ENCODE data around the gene LRMDA.

Gene LRMDA

GRCh38 chr10:76456197-76456596, 1024.8 kb downstream of the LRMDA start:
- DNase-seq, result no peak

GRCh38 chr10:76459016-76459730, 1027.7 kb downstream of the LRMDA start:
- Histone ChIP-seq H3K79me2 (ENCODE audit: insufficient read depth, low read length) (no peaks in the 10 kb centered on the region), H2AFZ (ENCODE audit: low read depth, low read length) (no peak overlapping the region), H3K27ac (ENCODE audit: low read length) (no peak overlapping the region), H3K4me2 (ENCODE audit: insufficient read depth, low read length) (no peak overlapping the region), H3K4me1 (ENCODE audit: insufficient read depth, low read length) (no peaks in the 10 kb centered on the region), H3K36me3 (ENCODE audit: insufficient read depth, low read length) (no peaks in the 10 kb centered on the region), H3K9me3 (ENCODE audit: insufficient read depth, low read length, severe bottlenecking) (no peaks in the 10 kb centered on the region), H4K20me1 (ENCODE audit: insufficient read depth, low read length) (no peaks in the 10 kb centered on the region), H3K27me3 (ENCODE audit: insufficient read depth, low read length, poor library complexity) (peaks cover 2% of the 10 kb centered on the region), H3K9ac (ENCODE audit: low read depth, low read length) (no peak overlapping the region), H3K4me3 (ENCODE audit: low read depth in 1 of 2, low read length in 2 of 2) (no peak overlapping the region)
- no peak for TF ChIP-seq EZH2 (IDR thresholded peaks at IDR 0.05; ENCODE audit: borderline replicate concordance, low read depth, low read length, severe bottlenecking)
- TF ChIP-seq CTCF (IDR thresholded peaks at IDR 0.05; ENCODE audit: borderline replicate concordance, extremely low read depth, low read length, poor library complexity, severe bottlenecking), result no peak
- ATAC-seq (ENCODE audit: insufficient read depth, low read depth) (no peak), DNase-seq (no peak)

More at GRCh38 chr10:76456197-76456596, 1024.8 kb downstream of the LRMDA start:
- no peak overlapping the region for H3K27ac ChIP-seq (ENCODE audit: low read length)
- no peak for ATAC-seq (ENCODE audit: insufficient read depth, low read depth)
- no peaks in the 10 kb centered on the region for H3K4me1 ChIP-seq (ENCODE audit: insufficient read depth, low read length)
- H3K27me3 ChIP-seq (ENCODE audit: insufficient read depth, low read length, poor library complexity), result peaks cover 2% of the 10 kb centered on the region
- H3K79me2 ChIP-seq (ENCODE audit: insufficient read depth, low read length), result no peaks in the 10 kb centered on the region
- no peak overlapping the region for H3K9ac ChIP-seq (ENCODE audit: low read depth, low read length)
- TF ChIP-seq EZH2 (IDR thresholded peaks at IDR 0.05; ENCODE audit: borderline replicate concordance, low read depth, low read length, severe bottlenecking) (no peak), CTCF (IDR thresholded peaks at IDR 0.05; ENCODE audit: borderline replicate concordance, extremely low read depth, low read length, poor library complexity, severe bottlenecking) (no peak)
- no peaks in the 10 kb centered on the region for H4K20me1 ChIP-seq (ENCODE audit: insufficient read depth, low read length)
- H3K4me3 ChIP-seq (ENCODE audit: low read depth in 1 of 2, low read length in 2 of 2), result no peak overlapping the region
- no peak overlapping the region for H3K4me2 ChIP-seq (ENCODE audit: insufficient read depth, low read length)
- H3K36me3 ChIP-seq (ENCODE audit: insufficient read depth, low read length), result no peaks in the 10 kb centered on the region
- H3K9me3 ChIP-seq (ENCODE audit: insufficient read depth, low read length, severe bottlenecking), result no peaks in the 10 kb centered on the region
- no peak overlapping the region for H2AFZ ChIP-seq (ENCODE audit: low read depth, low read length)

GRCh38 chr10:76461024-76461423, 1029.6 kb downstream of the LRMDA start:
- Histone ChIP-seq H3K4me1 (ENCODE audit: insufficient read depth, low read length) (no peaks in the 10 kb centered on the region), H2AFZ (ENCODE audit: low read depth, low read length) (no peak overlapping the region), H4K20me1 (ENCODE audit: insufficient read depth, low read length) (no peaks in the 10 kb centered on the region), H3K4me3 (ENCODE audit: low read depth in 1 of 2, low read length in 2 of 2) (no peak overlapping the region), H3K79me2 (ENCODE audit: insufficient read depth, low read length) (no peaks in the 10 kb centered on the region), H3K27me3 (ENCODE audit: insufficient read depth, low read length, poor library complexity) (peaks cover 2% of the 10 kb centered on the region), H3K4me2 (ENCODE audit: insufficient read depth, low read length) (no peak overlapping the region), H3K36me3 (ENCODE audit: insufficient read depth, low read length) (no peaks in the 10 kb centered on the region), H3K27ac (ENCODE audit: low read length) (no peak overlapping the region), H3K9ac (ENCODE audit: low read depth, low read length) (no peak overlapping the region), H3K9me3 (ENCODE audit: insufficient read depth, low read length, severe bottlenecking) (no peaks in the 10 kb centered on the region)
- TF ChIP-seq EZH2 (IDR thresholded peaks at IDR 0.05; ENCODE audit: borderline replicate concordance, low read depth, low read length, severe bottlenecking) (no peak), CTCF (IDR thresholded peaks at IDR 0.05; ENCODE audit: borderline replicate concordance, extremely low read depth, low read length, poor library complexity, severe bottlenecking) (no peak)
- DNase-seq (no peak), ATAC-seq (ENCODE audit: insufficient read depth, low read depth) (no peak)

Data from DND-41 (cell line).